Amniotic epithelial cell (primary cell): ENCODE data around the gene AURKB.

Experiments
- DNase-seq: peaks from one replicate; pipeline ENCODE4 v3.0.0-alpha.2; 2010; ENCODE audit warnings: low read depth

Gene AURKB

DNA sequence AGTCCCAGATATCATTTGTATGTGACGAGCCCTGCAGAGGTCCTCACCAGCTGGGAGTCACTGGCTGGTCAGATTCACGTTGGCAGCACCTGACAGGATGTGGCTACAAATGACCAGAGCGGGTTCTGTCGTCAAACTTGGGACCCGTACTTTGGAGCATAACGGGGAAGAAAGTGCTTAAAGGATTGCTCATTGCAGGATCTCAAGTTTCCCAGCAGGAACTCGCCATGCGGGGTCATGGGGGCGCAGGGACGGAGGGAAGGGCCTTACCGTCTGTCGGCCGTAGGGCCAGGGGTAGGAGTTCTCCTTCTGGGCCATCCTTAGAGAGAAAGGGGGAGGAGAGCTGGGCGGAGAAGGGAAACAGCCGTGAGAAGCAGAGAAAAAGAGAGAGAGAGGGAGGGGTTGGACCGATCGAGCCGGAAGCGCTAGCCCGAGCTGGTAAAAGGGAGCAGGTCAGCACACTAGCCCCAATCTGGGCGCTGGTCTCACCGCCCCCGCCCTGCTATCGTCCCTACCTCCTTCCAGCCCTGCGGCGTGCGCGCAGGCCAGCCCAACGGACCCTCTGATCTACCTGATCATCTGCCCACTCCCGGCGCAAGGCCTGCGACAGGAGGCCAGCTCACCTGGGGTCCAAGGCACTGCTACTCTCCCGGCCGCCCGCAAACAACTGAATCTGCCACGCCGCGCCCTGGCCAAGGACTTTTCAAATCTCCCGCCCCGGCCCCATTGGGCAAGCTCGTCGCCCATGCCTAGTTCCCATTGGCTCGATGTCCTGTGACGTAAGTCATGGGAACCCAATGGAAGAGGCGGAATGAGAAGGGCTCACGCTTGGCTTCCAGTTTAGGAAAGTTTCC lies at the start of gene AURKB:
TSS of gene AURKB (minus strand) at position 669 of the 854 bp plus-strand sequence. CDS start at position 318, 351 bp downstream.
- DNase-seq, result peak; percentile 93

DNA sequence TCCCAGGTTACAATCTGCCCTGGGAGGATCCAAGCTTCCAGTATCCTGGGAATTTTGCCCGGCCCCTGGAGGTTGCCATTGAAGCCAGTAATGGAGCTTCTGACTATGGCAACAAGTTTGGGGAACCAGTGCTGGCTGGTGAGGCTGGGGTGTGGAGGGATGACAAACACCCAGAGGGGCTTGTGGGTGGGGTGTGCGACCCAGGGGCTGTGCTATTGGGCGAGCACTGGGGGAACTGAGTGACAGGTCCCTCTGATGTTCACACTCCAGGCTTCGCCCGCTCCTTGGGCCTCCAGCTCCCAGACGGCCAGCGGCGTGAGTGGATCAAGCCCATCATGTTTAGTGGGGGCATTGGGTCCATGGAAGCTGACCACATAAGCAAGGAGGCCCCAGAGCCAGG lies 47.4 kb upstream of the AURKB start:
- no peak for DNase-seq

- DNase-seq, result no peak
These were observed 46.3 kb upstream of the AURKB start for GRCh38 chr17:8256691-8257090.

- no peak for DNase-seq
These were observed 45.9 kb upstream of the AURKB start for GRCh38 chr17:8256291-8256690.

DNA sequence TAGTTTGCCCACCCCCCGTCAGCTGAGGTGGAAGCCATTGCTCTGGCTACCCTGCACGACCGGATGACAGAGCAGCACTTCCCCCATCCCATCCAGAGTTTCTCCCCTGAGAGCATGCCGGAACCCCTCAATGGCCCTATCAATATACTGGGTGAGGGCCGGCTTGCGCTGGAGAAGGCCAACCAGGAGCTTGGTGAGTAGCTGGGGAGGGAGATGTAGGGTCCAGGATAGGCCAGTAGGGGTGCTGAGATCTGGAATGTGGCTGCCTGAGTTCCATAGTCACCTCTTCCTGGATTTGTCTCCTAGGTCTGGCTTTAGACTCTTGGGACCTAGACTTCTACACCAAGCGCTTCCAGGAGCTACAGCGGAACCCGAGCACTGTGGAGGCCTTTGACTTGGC lies 45.1 kb upstream of the AURKB start:
- no peak for DNase-seq

GRCh38 chr17:8254881-8255280 lies 44.5 kb upstream of the AURKB start:
- DNase-seq, result no peak

GRCh38 chr17:8253801-8254200 lies 43.4 kb upstream of the AURKB start:
- DNase-seq, result no peak

- peak; percentile 68 for DNase-seq
These were observed 41.0 kb upstream of the AURKB start for GRCh38 chr17:8251411-8251810.

- no peak for DNase-seq
These were observed 39.5 kb upstream of the AURKB start for GRCh38 chr17:8249621-8250500.

DNA sequence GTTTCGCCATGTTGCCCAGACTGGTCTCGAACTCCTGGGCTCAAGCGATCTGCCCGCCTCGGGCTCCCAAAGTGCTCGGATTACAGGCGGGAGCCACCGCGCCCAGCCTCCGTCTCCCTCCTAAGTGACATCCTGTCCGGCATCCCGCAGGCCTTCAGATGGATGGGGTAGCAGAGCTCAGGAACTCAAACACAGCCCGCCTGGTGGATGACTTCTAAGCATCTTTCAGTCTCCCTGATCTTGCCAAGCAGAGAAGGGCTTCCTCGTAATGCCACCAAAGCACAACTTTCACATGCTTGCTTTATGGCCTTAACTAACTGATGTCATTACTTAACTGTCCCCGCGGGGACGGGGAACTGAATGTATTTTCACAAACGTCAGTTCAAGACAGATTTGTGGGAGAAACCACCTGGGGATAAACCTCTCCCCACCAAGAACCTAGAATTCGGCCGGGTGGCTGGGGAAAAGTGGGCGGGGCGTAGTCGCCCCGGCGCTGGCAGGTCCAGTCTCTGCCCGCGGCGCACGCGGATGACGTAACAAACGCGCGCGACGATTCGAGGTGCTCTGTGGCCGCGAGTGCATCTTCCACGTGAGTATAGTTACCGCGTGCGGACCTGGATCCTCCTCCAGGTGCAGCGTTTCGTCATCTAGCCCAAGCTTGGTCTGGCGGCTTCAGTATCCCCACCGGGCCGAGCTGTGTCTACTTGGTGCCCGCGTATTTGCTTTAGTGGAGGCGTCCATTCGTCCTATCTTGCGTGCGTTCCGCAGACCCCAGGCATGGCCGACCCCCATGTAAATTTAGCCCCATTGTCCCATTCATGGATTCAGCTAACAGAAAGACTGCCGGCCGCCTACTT lies 38.6 kb upstream of the AURKB start, which contains the start of gene PFAS:
TSS of gene PFAS (plus strand) at position 539 of the 857 bp plus-strand sequence. CDS start 4,649 bp downstream, outside the sequence.
- DNase-seq, result peak; percentile 87

- DNase-seq, result no peak
These were observed 34.4 kb upstream of the AURKB start for GRCh38 chr17:8244768-8245167.

- no peak for DNase-seq
These were observed 33.5 kb upstream of the AURKB start for GRCh38 chr17:8243827-8244226.

GRCh38 chr17:8237886-8238285 lies 27.5 kb upstream of the AURKB start:
- no peak for DNase-seq

- DNase-seq, result no peak
These were observed 26.8 kb upstream of the AURKB start for GRCh38 chr17:8237175-8237574.

DNA sequence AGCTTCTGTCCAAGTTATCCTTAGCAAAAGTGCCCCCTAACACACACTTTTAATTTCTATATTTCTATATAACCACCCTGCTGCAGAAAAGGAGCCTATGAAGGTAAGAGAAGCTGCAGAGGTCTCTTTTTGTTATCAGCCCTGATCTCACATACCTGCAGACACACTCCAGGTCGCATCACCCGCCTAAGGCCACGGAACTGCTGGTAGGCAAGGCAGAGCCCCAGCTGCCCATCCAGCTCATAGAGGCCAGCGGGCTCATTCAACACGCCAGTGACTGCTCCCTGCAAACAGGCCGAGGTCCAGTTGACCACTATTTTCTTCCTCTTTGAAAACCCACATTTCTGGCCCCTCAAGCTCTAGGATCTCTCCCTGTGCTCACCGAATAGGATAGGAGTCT lies 25.3 kb upstream of the AURKB start:
- no peak for DNase-seq

GRCh38 chr17:8234361-8235270 lies 24.2 kb upstream of the AURKB start:
- no peak for DNase-seq

GRCh38 chr17:8231701-8232100 lies 21.3 kb upstream of the AURKB start:
- DNase-seq, result no peak

GRCh38 chr17:8227238-8227581 lies 16.8 kb upstream of the AURKB start:
- no peak for DNase-seq

DNA sequence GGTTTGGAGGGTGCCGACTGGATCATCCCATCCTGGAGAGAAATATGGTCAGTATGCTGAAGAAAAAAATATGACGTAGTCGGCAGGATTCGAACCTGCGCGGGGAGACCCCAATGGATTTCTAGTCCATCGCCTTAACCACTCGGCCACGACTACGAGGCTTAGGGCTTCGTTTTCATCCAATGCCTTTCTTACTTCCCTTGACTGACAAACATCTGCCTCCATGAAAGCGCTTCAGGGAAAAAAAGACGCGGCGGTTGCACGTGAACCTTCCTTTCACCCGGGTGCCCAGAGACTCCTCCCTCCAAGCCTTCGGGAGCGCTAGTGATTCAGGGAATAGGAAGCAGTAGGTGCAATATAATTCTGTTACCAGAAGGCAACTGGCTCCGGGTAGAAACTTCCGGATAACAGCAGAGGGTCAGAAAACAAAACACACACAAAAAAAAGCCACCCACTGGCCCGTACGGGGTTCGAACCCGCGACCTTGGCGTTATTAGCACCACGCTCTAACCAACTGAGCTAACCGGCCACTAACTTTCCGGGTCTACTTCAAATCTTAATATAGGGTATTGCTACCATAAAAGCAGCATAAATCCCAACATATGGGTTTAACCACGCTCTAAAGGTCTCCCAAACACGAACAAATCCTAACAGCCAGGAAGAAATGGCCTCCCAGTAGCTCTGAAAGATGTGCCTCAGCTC lies 16.3 kb upstream of the AURKB start:
- DNase-seq, result peak; percentile 93

- DNase-seq, result peak; percentile 76
These were observed 15.6 kb upstream of the AURKB start for GRCh38 chr17:8225813-8226535.
